A172 (cell line): ENCODE data around the gene ZMIZ1. TPM values are rescaled to one million over a fixed set of nuclear protein-coding genes. Genes with fewer than 3 reads are reported as not detected.
"Not testable (repeated sequence)": the region's sequence is repeated elsewhere in the genome, so short reads cannot be mapped to it uniquely, and the experiment has no call there.

Experiments used
- DNase-seq: peaks from one replicate; pipeline ENCODE4 v3.0.0-alpha.2; 2015; ENCODE audit warnings: low spot score
- total RNA-seq: library from RNA; depleted of rRNA; stranded (reverse); fragments of >200 nt; shearing (Covaris generic); gene quantifications from 2 replicates; pipeline ENCODE4 v1.2.3, GENCODE V29; 2014

ZMIZ1 gene
- total RNA-seq, 1 experiment from 2014 or later = 16.6 TPM

- DNase-seq = no peak
These were observed 37.0 kb upstream of the ZMIZ1 start for GRCh38 chr10:79031723-79032122.

- DNase-seq = no peak
These were observed 34.4 kb upstream of the ZMIZ1 start for GRCh38 chr10:79034271-79034876.

- DNase-seq = not testable (repeated sequence)
These were observed 32.4 kb upstream of the ZMIZ1 start for GRCh38 chr10:79036416-79036815.

- no peak for DNase-seq
These were observed 30.5 kb upstream of the ZMIZ1 start for GRCh38 chr10:79038104-79038840.

GRCh38 chr10:79038841-79039201 lies 29.9 kb upstream of the ZMIZ1 start:
- no peak for DNase-seq

GRCh38 chr10:79042639-79043411 lies 25.9 kb upstream of the ZMIZ1 start:
- no peak for DNase-seq

- DNase-seq = no peak
These were observed 24.6 kb upstream of the ZMIZ1 start for GRCh38 chr10:79044036-79044632.

GRCh38 chr10:79044846-79045245 lies 23.9 kb upstream of the ZMIZ1 start:
- DNase-seq = no peak

- DNase-seq = no peak
These were observed 23.1 kb upstream of the ZMIZ1 start for GRCh38 chr10:79045566-79046175.

- no peak for DNase-seq
These were observed 22.4 kb upstream of the ZMIZ1 start for GRCh38 chr10:79046326-79046725.

- no peak for DNase-seq
These were observed 21.8 kb upstream of the ZMIZ1 start for GRCh38 chr10:79046741-79047583.

- no peak for DNase-seq
These were observed 21.2 kb upstream of the ZMIZ1 start for GRCh38 chr10:79047584-79047874.

- DNase-seq = no peak
These were observed 20.7 kb upstream of the ZMIZ1 start for GRCh38 chr10:79047875-79048638.

GRCh38 chr10:79048639-79049550 lies 19.9 kb upstream of the ZMIZ1 start:
- no peak for DNase-seq

GRCh38 chr10:79049931-79050895 lies 18.6 kb upstream of the ZMIZ1 start:
- DNase-seq = peak; percentile 42

- no peak for DNase-seq
These were observed 17.7 kb upstream of the ZMIZ1 start for GRCh38 chr10:79050896-79051555.

GRCh38 chr10:79051766-79052165 lies 17.0 kb upstream of the ZMIZ1 start:
- no peak for DNase-seq
